Skeletal muscle tissue (tissue), 4 donors: ENCODE measurements around the gene FAM187B. TPM values are rescaled to one million over a fixed set of nuclear protein-coding genes. Genes with fewer than 3 reads are reported as not detected.

Experiments used
- H3K27ac ChIP-seq: one replicate; pipeline ENCODE4 v1.7.0; 2013; ENCODE audit warnings: mild to moderate bottlenecking, low read depth, low read length, inconsistent platforms
- H3K27me3 ChIP-seq, 3 donors: one replicate each; pipeline ENCODE4 v1.7.0; 2013; ENCODE audit warnings: low read length in 3 of 3; ENCODE audit not compliant: control insufficient read depth in 3 of 3, insufficient read depth in 3 of 3
- H3K36me3 ChIP-seq, 3 donors: one replicate each; pipeline ENCODE4 v1.7.0; 2013; ENCODE audit warnings: low read length in 3 of 3; ENCODE audit not compliant: control insufficient read depth in 3 of 3, insufficient read depth in 3 of 3
- H3K4me1 ChIP-seq, 3 donors: one replicate each; pipeline ENCODE4 v1.7.0; 2013; ENCODE audit warnings: low read length in 3 of 3, mild to moderate bottlenecking in 3 of 3; ENCODE audit not compliant: control insufficient read depth in 3 of 3, insufficient read depth in 3 of 3
- H3K4me3 ChIP-seq, 3 donors: one replicate each; pipeline ENCODE4 v1.7.0; 2013; ENCODE audit warnings: low read length in 3 of 3
- H3K9ac ChIP-seq, 3 donors: one replicate each; pipeline ENCODE4 v1.7.0; 2013; ENCODE audit warnings: low read length in 3 of 3, mild to moderate bottlenecking in 3 of 3, moderate library complexity in 2 of 3, low read depth in 1 of 3
- H3K9me3 ChIP-seq, 3 donors: one replicate each; pipeline ENCODE4 v1.7.0; 2013; ENCODE audit warnings: low read length in 3 of 3; ENCODE audit not compliant: control insufficient read depth in 3 of 3
- total RNA-seq: library from RNA; depleted of rRNA; stranded (reverse); fragments of >200 nt; gene quantifications from one replicate; pipeline ENCODE4 v1.2.3, GENCODE V29; 2014
- donor health status: Osteomylitis.

The FAM187B gene
- total RNA-seq, 1 donor from 2014 or later, result not detected

DNA sequence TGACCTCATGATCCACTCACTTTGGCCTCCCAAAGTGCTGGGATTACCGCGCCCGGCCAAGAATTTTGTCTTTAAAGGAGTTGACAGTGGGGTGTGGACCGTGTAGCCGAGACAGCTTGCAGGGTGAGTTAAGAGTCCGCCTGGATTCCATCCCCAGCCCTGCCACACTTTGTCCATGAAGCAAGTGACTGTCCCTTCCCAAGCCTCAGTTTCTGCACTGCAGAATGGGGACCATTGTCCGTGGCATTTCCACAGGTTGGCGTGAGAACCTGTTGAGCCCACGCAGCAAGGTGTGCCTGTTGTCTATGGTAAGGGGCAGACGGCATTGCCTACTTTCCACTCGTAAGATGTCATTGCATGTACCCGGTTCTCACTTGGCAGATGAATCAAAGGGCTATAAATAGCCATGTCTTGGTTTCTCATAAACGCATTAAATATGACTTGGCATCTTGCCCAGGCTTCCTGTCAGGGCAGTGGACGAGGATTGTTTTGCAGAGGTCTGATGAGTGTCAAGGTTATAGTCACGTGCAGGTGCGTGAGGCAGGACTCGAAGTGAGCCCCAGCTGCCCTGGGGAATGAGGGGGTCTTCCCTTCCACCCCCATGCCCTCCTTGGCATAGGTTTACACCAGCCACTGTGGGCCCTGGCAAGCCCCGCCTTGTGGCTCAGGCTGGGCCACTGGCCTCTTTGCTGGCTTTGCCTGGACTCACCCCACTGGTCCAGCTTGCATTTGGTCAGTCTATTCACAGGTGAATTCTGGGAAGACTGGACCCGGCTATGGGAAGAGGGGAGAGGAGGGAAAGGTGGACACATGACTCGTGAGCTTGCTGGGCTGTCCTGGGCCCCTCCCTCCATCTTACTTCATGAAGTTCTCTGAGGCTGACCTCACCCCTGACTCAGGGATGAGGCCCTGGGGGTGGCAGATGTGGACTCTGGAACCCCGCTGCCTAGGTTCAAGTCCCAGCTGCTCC is 14.6 kb downstream of the FAM187B start:
- Histone ChIP-seq H3K27ac (peak overlapping the region; percentile 67), H3K4me3 (peak overlapping the region in 2 of 3 donors; percentile 24 to 58), H3K36me3 (no peaks in the 10 kb centered on the region), H3K27me3 (no peaks in the 10 kb centered on the region), H3K9ac (peak overlapping the region; percentile 35 to 65 (median 40)), H3K4me1 (peaks cover 15 to 20% (median 17%) of the 10 kb centered on the region in 3 donors), H3K9me3 (peaks cover 0 to 6% (median 2%) of the 10 kb centered on the region in 3 donors)

DNA sequence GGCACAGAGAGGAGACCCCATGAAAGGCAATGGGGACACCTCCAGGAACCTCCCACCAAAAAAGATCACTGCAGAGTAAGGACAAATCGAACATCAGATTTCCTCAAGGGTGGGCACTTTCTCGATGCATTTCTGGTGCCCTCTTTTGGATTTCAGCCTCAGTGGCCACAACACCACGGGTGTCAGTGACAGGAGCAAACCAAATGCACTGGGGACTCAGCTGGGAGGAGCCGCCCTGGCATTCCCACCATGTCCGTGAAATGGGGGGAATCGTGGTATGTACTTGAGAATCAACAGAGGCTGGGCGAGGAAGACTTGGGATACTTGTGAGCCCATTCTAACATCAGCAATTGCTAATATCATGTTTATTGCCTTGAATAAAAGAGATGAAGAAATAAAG is 16.3 kb downstream of the FAM187B start:
- H3K9me3 ChIP-seq, result peaks cover 0 to 3% (median 0%) of the 10 kb centered on the region in 3 donors
- no peaks in the 10 kb centered on the region for H3K27me3 ChIP-seq
- H3K9ac ChIP-seq, result no peak overlapping the region
- H3K27ac ChIP-seq, result peak overlapping the region; percentile 66
- H3K4me1 ChIP-seq, result peaks cover 15 to 20% (median 17%) of the 10 kb centered on the region in 3 donors
- no peak overlapping the region for H3K4me3 ChIP-seq
- no peaks in the 10 kb centered on the region for H3K36me3 ChIP-seq

DNA sequence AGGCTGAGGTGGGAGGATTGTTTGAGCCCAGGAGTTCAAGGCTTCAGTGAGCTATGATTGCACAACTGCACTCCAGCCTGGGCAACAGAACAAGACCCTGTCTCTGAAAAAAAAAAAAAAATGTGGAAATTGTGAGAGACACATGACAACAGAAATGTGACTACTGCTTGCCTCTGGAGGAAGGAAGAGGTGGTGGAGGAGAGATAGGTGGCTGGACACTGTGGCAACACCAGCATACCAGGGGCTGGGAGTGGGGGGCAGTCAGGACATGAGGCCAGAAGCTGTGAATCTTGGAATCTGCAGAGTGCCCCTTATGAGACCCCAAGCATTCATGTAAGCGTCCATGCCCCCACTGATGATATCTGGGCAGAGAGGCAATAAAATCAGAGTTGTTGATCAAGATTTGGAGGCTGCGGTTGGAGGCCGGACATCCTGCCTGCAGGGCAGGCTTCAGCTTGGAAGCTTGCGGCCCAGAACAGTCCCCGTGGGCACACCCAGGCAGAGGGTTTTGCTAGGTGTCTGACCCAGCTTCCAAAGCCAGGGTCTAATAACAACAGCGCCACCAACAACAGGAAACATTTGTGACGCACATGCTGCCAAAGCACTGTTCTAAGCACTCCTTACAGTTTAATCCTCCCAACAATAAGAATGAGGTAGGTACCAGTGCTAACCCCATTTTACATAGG is 16.9 kb downstream of the FAM187B start:
- H3K4me3 ChIP-seq, result no peak overlapping the region
- no peak overlapping the region for H3K9ac ChIP-seq
- H3K36me3 ChIP-seq, result no peaks in the 10 kb centered on the region
- H3K4me1 ChIP-seq, result peaks cover 15 to 20% (median 17%) of the 10 kb centered on the region in 3 donors
- H3K9me3 ChIP-seq, result no peaks in the 10 kb centered on the region
- H3K27ac ChIP-seq, result peak overlapping the region; percentile 66
- H3K27me3 ChIP-seq, result no peaks in the 10 kb centered on the region

DNA sequence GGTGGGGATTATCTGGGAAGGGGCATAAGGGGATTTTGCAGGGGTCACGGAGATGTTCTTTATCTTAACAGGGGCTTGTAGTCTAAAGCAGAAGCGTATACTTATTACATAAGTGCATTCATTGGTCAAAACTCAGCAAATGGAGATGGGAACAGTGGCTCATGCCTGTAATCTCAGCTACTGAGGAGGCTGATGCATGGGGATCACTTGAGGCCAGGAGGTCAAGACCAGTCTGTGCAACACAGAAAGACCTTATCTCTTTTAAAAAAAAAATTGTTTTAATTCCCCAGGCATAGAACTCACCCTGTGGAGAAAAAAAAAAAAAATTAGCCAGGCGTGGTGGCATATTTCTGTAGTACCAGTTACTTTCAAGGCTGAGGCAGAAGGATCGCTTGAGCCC is 18.9 kb downstream of the FAM187B start:
- Histone ChIP-seq H3K27ac (no peak overlapping the region), H3K36me3 (no peaks in the 10 kb centered on the region), H3K4me3 (no peak overlapping the region), H3K27me3 (peaks cover 0 to 4% (median 2%) of the 10 kb centered on the region in 3 donors), H3K9me3 (no peaks in the 10 kb centered on the region), H3K4me1 (peaks cover 15 to 22% (median 16%) of the 10 kb centered on the region in 3 donors), H3K9ac (no peak overlapping the region)

DNA sequence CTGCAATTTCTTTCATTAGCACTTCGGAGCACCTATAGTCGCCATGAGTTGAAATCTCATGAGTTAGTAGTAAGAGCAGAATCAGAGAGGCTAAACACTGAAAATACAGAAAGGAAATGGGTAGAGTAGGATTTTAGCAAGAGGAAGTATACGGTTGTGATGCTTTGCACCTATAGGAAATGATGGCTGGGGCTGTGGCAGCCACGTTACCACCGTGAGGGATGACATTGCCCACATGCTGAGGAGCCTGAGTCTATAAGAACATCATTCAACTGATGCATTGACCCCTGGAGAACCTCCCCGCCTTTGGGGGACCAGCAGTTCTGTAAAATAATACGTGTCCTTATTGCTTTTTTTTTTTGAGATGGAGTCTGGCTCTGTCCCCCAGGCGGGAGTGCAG is 20.4 kb downstream of the FAM187B start:
- Histone ChIP-seq H3K27ac (no peak overlapping the region), H3K4me1 (peaks cover 4 to 10% (median 5%) of the 10 kb centered on the region in 3 donors), H3K9me3 (no peaks in the 10 kb centered on the region), H3K4me3 (no peak overlapping the region), H3K36me3 (no peaks in the 10 kb centered on the region), H3K27me3 (peaks cover 0 to 4% (median 2%) of the 10 kb centered on the region in 3 donors), H3K9ac (no peak overlapping the region)

DNA sequence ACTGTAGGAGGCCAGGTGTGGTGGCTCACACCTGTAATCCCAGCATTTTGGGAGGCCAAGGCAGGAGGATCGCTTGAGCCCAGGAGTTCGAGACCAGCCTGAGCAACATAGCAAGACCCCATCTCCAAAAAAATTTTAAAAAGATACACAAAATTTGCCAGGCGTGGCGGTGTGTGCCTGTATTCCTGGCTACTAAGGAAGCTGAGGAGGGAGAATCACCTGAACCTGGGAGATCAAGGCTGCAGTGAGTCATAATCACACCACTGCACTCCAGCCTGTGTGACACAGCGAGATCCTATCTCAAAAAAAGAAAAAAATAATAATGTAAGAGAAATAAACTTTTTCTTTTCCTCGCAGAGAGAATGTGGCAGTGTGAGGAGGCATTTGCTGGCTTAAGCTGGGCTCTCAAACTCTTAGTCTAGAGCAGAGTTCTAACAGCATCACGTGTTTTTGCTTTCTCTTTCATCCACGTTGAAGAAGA is 21.1 kb downstream of the FAM187B start:
- H3K36me3 ChIP-seq, result no peaks in the 10 kb centered on the region
- H3K9ac ChIP-seq, result no peak overlapping the region
- H3K4me1 ChIP-seq, result peaks cover 4 to 8% (median 4%) of the 10 kb centered on the region in 3 donors
- H3K4me3 ChIP-seq, result no peak overlapping the region
- H3K9me3 ChIP-seq, result no peaks in the 10 kb centered on the region
- peaks cover 0 to 4% (median 2%) of the 10 kb centered on the region in 3 donors for H3K27me3 ChIP-seq
- no peak overlapping the region for H3K27ac ChIP-seq

DNA sequence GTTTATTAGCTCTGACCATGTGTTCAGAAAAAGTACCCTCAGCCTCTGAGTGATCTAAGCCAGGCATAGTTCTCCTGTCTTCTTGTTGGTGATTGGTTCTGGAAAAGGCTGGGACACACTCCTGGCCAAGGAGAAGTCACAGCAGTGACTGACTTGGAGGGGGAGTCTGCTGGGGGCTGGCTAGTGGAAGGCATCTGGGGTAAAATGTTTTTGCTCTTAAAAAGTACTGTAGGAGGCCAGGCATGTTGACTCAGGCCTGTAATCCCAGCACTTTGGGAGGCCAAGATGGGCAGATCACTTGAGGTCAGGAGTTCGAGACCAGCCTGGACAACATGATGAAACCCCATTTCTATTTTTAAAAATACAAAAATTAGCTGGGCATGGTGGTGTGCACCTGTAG is 21.7 kb downstream of the FAM187B start:
- H3K36me3 ChIP-seq, result no peaks in the 10 kb centered on the region
- H3K4me3 ChIP-seq, result no peak overlapping the region
- H3K27me3 ChIP-seq, result peaks cover 0 to 4% (median 2%) of the 10 kb centered on the region in 3 donors
- no peak overlapping the region for H3K9ac ChIP-seq
- H3K9me3 ChIP-seq, result no peaks in the 10 kb centered on the region
- H3K4me1 ChIP-seq, result peaks cover 0 to 5% (median 2%) of the 10 kb centered on the region in 3 donors
- H3K27ac ChIP-seq, result no peak overlapping the region

DNA sequence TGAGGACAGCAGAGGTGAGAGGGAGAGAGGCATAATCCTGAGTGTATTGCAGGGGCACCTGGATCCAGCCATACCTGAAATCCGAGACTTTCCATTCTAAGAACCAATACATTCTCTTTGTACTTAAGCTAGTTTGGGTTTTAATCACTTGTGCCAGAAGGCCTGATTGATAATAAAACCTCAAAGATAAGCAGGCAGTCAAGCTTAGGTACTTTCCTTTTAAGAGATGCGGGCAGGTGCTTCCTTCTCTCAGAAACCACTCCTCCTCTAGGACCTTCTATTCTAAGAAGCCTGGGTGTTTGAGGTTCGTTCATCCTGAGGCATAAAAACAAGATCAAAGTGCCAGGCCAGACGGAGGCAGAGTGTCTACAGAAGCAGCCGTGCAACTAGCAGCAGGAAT is 22.2 kb downstream of the FAM187B start:
- Histone ChIP-seq H3K4me1 (peaks cover 0 to 5% (median 0%) of the 10 kb centered on the region in 3 donors), H3K27me3 (peaks cover 0 to 4% (median 2%) of the 10 kb centered on the region in 3 donors), H3K4me3 (no peak overlapping the region), H3K9me3 (no peaks in the 10 kb centered on the region), H3K9ac (no peak overlapping the region), H3K27ac (no peak overlapping the region), H3K36me3 (no peaks in the 10 kb centered on the region)

DNA sequence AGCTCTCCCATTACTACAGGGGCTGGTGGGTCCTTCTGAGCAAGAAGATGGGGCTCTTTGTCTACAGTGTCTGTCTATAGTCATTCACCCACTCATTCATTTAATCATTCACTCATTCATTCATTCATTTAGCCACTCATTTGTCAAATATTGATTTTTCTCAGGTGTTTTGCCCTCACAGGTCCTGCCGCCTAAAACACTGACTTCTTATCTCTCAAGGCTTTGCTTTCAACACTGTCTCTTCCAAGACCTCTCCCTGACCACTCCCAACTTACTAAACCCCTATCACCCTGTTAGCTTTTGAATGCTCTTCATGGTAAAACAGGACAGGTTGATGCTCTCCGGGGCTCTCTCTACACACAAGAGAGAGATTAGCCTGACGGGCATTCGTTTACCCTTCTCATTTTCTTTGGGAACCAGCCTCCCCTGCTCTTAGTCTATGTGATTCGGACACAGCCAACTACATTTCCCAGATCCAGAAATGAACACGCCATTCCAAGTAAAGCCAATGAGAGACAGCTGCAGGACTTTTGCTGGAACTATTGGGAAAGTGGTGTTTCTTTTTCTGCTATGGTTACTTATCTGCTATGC is 22.7 kb downstream of the FAM187B start:
- Histone ChIP-seq H3K9me3 (no peaks in the 10 kb centered on the region), H3K4me1 (peaks cover 0 to 5% (median 0%) of the 10 kb centered on the region in 3 donors), H3K9ac (no peak overlapping the region), H3K4me3 (no peak overlapping the region), H3K27ac (no peak overlapping the region), H3K36me3 (no peaks in the 10 kb centered on the region), H3K27me3 (peaks cover 0 to 6% (median 2%) of the 10 kb centered on the region in 3 donors)
